ENCODE measurements around the gene CMKLR1. TPM values are rescaled to one million over a fixed set of nuclear protein-coding genes. Genes with fewer than 3 reads are reported as not detected.

Gene CMKLR1
- total RNA-seq, 4 donors from 2014 or later: 9.7 to 25.4 (median 13.0) TPM

DNA sequence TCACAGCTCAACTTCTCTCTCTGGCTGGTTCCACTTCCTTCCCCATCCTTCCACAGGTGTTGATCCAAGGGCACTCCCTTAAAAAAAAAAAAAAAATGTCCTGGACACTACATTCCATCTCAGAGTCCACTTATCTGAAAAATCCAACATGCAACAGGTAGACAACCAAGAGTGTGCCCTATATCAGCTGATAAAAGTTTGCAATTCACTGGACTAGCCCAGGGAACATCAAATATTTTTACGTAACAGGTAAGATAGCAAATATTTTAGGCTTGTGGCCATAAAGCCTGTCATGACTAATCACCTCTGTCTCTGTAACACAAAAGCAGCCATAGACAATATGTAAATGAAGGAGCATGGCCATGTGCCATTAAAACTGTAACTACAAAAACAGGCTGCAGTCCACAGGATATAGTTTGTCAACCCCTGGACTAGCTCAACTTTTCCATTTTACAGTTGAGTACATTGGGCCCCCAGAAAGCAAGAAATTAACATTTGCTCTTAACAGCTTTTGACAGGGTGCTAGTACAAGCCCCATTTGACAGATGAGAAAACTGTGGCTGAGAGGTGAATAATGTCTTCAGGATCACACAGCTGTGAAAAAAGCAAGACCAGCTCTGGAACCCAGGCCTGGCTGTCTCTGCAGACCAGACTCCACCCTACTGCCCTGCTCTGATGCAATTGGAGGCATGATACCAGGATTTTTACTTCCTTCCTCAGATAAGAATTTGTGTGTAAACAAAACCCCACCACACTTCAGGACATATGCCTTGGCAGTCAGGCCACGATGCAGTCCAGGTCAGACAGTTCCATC is 68.9 kb downstream of the CMKLR1 start:
- Histone ChIP-seq H3K9me3 (peaks cover 0 to 13% (median 0%) of the 10 kb centered on the region in 3 donors), H3K4me1 (no peaks in the 10 kb centered on the region), H3K27me3 (peaks cover 2% of the 10 kb centered on the region), H3K36me3 (no peaks in the 10 kb centered on the region), H3K27ac (no peak overlapping the region), H3K4me3 (no peak overlapping the region)
- no peak for ATAC-seq
- TF ChIP-seq, protein P1, sequence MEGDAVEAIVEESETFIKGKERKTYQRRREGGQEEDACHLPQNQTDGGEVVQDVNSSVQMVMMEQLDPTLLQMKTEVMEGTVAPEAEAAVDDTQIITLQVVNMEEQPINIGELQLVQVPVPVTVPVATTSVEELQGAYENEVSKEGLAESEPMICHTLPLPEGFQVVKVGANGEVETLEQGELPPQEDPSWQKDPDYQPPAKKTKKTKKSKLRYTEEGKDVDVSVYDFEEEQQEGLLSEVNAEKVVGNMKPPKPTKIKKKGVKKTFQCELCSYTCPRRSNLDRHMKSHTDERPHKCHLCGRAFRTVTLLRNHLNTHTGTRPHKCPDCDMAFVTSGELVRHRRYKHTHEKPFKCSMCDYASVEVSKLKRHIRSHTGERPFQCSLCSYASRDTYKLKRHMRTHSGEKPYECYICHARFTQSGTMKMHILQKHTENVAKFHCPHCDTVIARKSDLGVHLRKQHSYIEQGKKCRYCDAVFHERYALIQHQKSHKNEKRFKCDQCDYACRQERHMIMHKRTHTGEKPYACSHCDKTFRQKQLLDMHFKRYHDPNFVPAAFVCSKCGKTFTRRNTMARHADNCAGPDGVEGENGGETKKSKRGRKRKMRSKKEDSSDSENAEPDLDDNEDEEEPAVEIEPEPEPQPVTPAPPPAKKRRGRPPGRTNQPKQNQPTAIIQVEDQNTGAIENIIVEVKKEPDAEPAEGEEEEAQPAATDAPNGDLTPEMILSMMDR (IDR thresholded peaks at IDR 0.05): no peak
- no peak for TF ChIP-seq POLR2AphosphoS5 (IDR thresholded peaks at IDR 0.05)
- no peak for TF ChIP-seq EP300 (IDR thresholded peaks at IDR 0.05)
- no peak for TF ChIP-seq POLR2A (IDR thresholded peaks at IDR 0.05)
- 52 to 73% methylated on average over 1 to 2 of the region's 2 CpGs for WGBS, 2 donors (ENCODE audit: low coverage in 1 of 2)

DNA sequence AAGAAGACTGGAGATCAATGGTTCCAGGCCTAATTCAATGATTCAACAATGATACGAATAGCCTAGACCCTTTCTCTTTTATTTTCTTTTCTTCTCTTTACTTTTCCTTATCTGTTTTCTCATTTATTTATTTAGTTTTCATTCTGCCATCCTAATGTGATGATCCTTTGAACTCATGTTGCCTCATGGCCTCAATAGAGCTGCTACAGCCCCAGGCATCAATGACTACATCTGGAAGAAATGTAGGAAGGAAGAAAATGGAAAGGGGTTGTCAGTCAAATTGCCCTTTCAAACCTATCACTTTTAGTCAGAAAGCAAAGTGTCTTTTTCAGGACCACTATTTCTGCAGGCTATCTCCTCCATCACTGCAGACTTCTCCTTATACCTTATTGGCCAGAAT is 69.9 kb downstream of the CMKLR1 start:
- Histone ChIP-seq H3K9me3 (peaks cover 0 to 5% (median 0%) of the 10 kb centered on the region in 3 donors), H3K27ac (no peak overlapping the region), H3K27me3 (peaks cover 12% of the 10 kb centered on the region), H3K36me3 (no peaks in the 10 kb centered on the region), H3K4me1 (no peaks in the 10 kb centered on the region), H3K4me3 (no peak overlapping the region)
- no peak for ATAC-seq
- TF ChIP-seq POLR2AphosphoS5 (IDR thresholded peaks at IDR 0.05): no peak
- TF ChIP-seq, protein P1 (IDR thresholded peaks at IDR 0.05): no peak
- no peak for TF ChIP-seq POLR2A (IDR thresholded peaks at IDR 0.05)
- TF ChIP-seq EP300 (IDR thresholded peaks at IDR 0.05): no peak
- WGBS, 2 donors (ENCODE audit: low coverage in 1 of 2): 92 to 100% methylated on average over 1 of the region's 1 CpG

DNA sequence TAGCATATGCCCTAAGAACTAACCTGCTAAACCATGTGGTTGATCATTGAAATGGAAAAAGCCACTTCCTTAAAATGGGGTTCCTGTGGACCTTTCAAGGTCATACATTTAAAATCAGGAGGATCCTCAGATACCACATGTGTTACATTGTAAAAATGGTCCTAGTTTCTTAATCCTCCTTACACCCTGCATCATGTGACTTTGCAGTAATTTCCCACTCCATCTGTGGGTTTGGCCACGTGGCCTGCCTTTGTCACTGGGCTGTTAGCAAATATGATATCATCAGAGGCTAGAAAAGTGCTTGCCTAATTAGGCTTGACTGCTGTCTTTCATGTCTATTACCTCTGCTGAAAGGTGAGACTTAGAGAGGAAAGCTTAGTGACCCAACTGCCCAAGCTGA is 70.7 kb downstream of the CMKLR1 start:
- H3K4me3 ChIP-seq: no peak overlapping the region

DNA sequence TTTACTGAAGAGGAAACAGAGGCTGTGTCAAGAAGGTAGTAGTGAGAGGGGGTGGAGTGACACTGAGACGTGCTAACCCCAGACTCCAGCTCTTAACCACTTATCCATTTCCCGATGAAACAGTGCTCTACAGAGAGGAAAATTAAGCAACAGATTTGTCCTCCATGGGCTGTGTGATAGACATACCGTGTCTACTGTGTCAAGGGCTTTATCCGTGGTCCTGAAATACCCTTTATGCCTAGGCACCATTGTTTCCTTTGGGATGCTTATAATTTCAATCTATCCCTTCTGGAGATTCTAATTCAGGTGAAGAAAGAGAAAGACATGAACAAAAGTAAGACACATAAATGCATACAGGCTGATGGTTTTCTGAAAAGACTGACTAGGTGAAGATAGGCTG is 71.7 kb downstream of the CMKLR1 start:
- Histone ChIP-seq H3K27ac (no peak overlapping the region), H3K36me3 (no peaks in the 10 kb centered on the region), H3K9me3 (peaks cover 0 to 5% (median 0%) of the 10 kb centered on the region in 3 donors), H3K4me1 (no peaks in the 10 kb centered on the region), H3K27me3 (peaks cover 25% of the 10 kb centered on the region), H3K4me3 (no peak overlapping the region)
- TF ChIP-seq EP300 (IDR thresholded peaks at IDR 0.05) (no peak), POLR2A (IDR thresholded peaks at IDR 0.05) (no peak), POLR2AphosphoS5 (IDR thresholded peaks at IDR 0.05) (no peak)
- TF ChIP-seq, protein P1 (IDR thresholded peaks at IDR 0.05): no peak
- no peak for ATAC-seq
- 56 to 65% methylated on average over 4 of the region's 4 CpGs for WGBS, 2 donors (ENCODE audit: low coverage in 1 of 2)

More for the DNA sequence above, 70.7 kb downstream of the CMKLR1 start:
- H3K36me3 ChIP-seq: no peaks in the 10 kb centered on the region
- no peaks in the 10 kb centered on the region for H3K4me1 ChIP-seq
- ATAC-seq: no peak
- H3K27me3 ChIP-seq: peaks cover 18% of the 10 kb centered on the region
- H3K9me3 ChIP-seq: peaks cover 0 to 5% (median 0%) of the 10 kb centered on the region in 3 donors
- TF ChIP-seq POLR2A (IDR thresholded peaks at IDR 0.05) (no peak), POLR2AphosphoS5 (IDR thresholded peaks at IDR 0.05) (no peak), EP300 (IDR thresholded peaks at IDR 0.05) (no peak)
- TF ChIP-seq, protein P1 (IDR thresholded peaks at IDR 0.05): no peak
- WGBS, 2 donors (ENCODE audit: low coverage in 1 of 2): 38 to 50% methylated on average over 1 of the region's 1 CpG
- no peak overlapping the region for H3K27ac ChIP-seq

DNA sequence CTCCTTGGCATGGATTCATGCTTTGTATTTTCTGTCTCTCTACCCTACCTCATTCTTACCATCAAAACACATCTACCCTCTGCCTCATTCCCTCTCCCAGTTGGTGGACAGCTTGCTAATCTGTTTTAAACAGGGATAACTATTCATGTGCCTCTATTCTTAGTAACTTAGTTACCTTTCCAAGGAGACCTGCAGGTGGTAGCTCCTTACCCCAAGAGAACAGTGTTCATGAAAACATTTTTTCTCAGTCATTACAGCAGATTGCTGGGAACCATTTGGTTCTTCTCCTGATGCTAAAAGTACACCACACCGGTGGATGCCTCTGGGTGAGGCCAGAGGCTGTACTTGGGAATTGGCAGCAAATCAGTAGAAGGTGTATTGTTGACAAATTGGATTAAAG is 73.0 kb downstream of the CMKLR1 start:
- H3K27me3 ChIP-seq: peaks cover 25% of the 10 kb centered on the region
- H3K4me3 ChIP-seq: no peak overlapping the region
- no peaks in the 10 kb centered on the region for H3K4me1 ChIP-seq
- no peak overlapping the region for H3K27ac ChIP-seq
- no CpG with 5 or more reads among the region's 1 CpG for WGBS, 2 donors (ENCODE audit: low coverage in 1 of 2)
- TF ChIP-seq POLR2AphosphoS5 (IDR thresholded peaks at IDR 0.05) (no peak), EP300 (IDR thresholded peaks at IDR 0.05) (no peak), POLR2A (IDR thresholded peaks at IDR 0.05) (no peak)
- TF ChIP-seq, protein P1 (IDR thresholded peaks at IDR 0.05): no peak
- no peaks in the 10 kb centered on the region for H3K36me3 ChIP-seq
- no peak for ATAC-seq
- peaks cover 0 to 15% (median 0%) of the 10 kb centered on the region in 3 donors for H3K9me3 ChIP-seq

Data from gastroesophageal sphincter (tissue), 4 donors.